Fibroblast of lung (primary cell): ENCODE data around the gene MITF. TPM values are rescaled to one million over a fixed set of nuclear protein-coding genes. Genes with fewer than 3 reads are reported as not detected.

Experiments used
- DNase-seq, 2 donors: peaks; one replicate each; pipeline versions ENCODE4 v3.0.0 to v3.0.0-alpha.2; 2010; ENCODE audit warnings: low read depth in 2 of 2
- H2AFZ ChIP-seq: 2 replicates; pipeline ENCODE4 v1.5.1; 2012; ENCODE audit warnings: low read length, control low read depth, inconsistent platforms
- H3K27ac ChIP-seq: 2 replicates; pipeline ENCODE4 v1.5.1; 2011; ENCODE audit warnings: low read length, control low read depth; ENCODE audit not compliant: insufficient read depth
- H3K27me3 ChIP-seq: 2 replicates; pipeline ENCODE4 v1.5.1; 2011; ENCODE audit warnings: mild to moderate bottlenecking, low read length; ENCODE audit not compliant: control insufficient read depth, insufficient read depth
- H3K36me3 ChIP-seq: 2 replicates; pipeline ENCODE4 v1.5.1; 2011; ENCODE audit warnings: low read length; ENCODE audit not compliant: control insufficient read depth, insufficient read depth
- H3K4me1 ChIP-seq: 2 replicates; pipeline ENCODE4 v1.5.1; 2011; ENCODE audit warnings: low read length; ENCODE audit not compliant: control insufficient read depth, insufficient read depth; ENCODE audit errors: extremely low read depth
- H3K4me2 ChIP-seq: 2 replicates; pipeline ENCODE4 v1.5.1; 2011; ENCODE audit warnings: low read length, control low read depth; ENCODE audit not compliant: insufficient read depth; ENCODE audit errors: extremely low read depth
- H3K4me3 ChIP-seq, 4 experiments: fragments of 200-600 bp in 1 of 4; sonication (generic) in 1 of 4; replicated peaks in 1 of 4; 2 replicates each; pipeline ENCODE4 v1.5.1; 2011 to 2016; ENCODE audit warnings: low read length in 4 of 4, low read depth in 3 of 4, mild to moderate bottlenecking in 3 of 4, control low read depth in 2 of 4, inconsistent platforms in 1 of 4, mixed read lengths in 1 of 4; ENCODE audit not compliant: insufficient read depth in 1 of 4; ENCODE audit errors: control extremely low read depth in 1 of 4
- H3K79me2 ChIP-seq: 2 replicates; pipeline ENCODE4 v1.5.1; 2012; ENCODE audit warnings: mild to moderate bottlenecking, low read length, inconsistent platforms; ENCODE audit not compliant: control insufficient read depth, insufficient read depth
- H3K9ac ChIP-seq: 2 replicates; pipeline ENCODE4 v1.5.1; 2011; ENCODE audit warnings: mild to moderate bottlenecking, low read length, control low read depth; ENCODE audit not compliant: insufficient read depth
- H3K9me3 ChIP-seq: 2 replicates; pipeline ENCODE4 v1.5.1; 2012; ENCODE audit warnings: low read depth, low read length; ENCODE audit not compliant: control insufficient read depth, insufficient read depth
- H4K20me1 ChIP-seq: 2 replicates; pipeline ENCODE4 v1.5.1; 2011; ENCODE audit warnings: low read length; ENCODE audit not compliant: control insufficient read depth, insufficient read depth; ENCODE audit errors: extremely low read depth
- CTCF ChIP-seq, 2 donors: IDR thresholded peaks in 1 of 2; conservative IDR thresholded peaks in 1 of 2; 1 replicate in 1 of 2; 2 replicates in 1 of 2; pipeline ENCODE4 v1.5.1; 2011 to 2012; ENCODE audit warnings: low read length in 2 of 2, control low read depth in 1 of 2, inconsistent platforms in 1 of 2, low read depth in 1 of 2, mild to moderate bottlenecking in 1 of 2
- EZH2 ChIP-seq: IDR thresholded peaks from 2 replicates; pipeline ENCODE4 v1.5.1; 2012; ENCODE audit warnings: low read length, control low read depth, mild to moderate bottlenecking; ENCODE audit errors: missing control alignments
- polyA plus RNA-seq, 2 donors: library from polyadenylated mRNA; depleted of rRNA in 1 of 2; stranded (reverse) in 1 of 2; unstranded in 1 of 2; fragments of >200 nt; gene quantifications; 2 replicates each; pipeline ENCODE4 v1.2.1, GENCODE V29; 2011 to 2012; ENCODE audit warnings: missing spikeins in 1 of 2
- total RNA-seq: library from RNA; depleted of rRNA; stranded (reverse); fragments of >200 nt; gene quantifications from 2 replicates; pipeline ENCODE4 v1.2.1, GENCODE V29; 2014

Gene MITF
- total and polyA plus RNA-seq, 2 donors (not counting 1 experiment from before 2014, with no cell fraction given) = 31.6 to 34.3 TPM

GRCh38 chr3:69944931-69945493 lies 205.7 kb downstream of the MITF start:
- Histone ChIP-seq H3K36me3 (no peaks in the 10 kb centered on the region), H4K20me1 (no peaks in the 10 kb centered on the region), H3K79me2 (no peaks in the 10 kb centered on the region), H3K4me1 (peaks cover 2% of the 10 kb centered on the region), H3K27me3 (no peaks in the 10 kb centered on the region), H3K4me3 (no peak overlapping the region), H3K9ac (no peak overlapping the region), H3K4me2 (no peak overlapping the region), H2AFZ (no peak overlapping the region), H3K27ac (no peak overlapping the region), H3K9me3 (no peaks in the 10 kb centered on the region)
- no peak for DNase-seq
- TF ChIP-seq CTCF (conservative IDR thresholded peaks at IDR 0.05 in 1 of 2, IDR thresholded peaks at IDR 0.05 in 1 of 2; ENCODE audit: low read depth in 1 of 2, low read length in 2 of 2) = no peak
- TF ChIP-seq EZH2 = no peak

- H3K27ac ChIP-seq = no peak overlapping the region
- H3K79me2 ChIP-seq = no peaks in the 10 kb centered on the region
- DNase-seq = peak; percentile 30 to 73
- H3K36me3 ChIP-seq = no peaks in the 10 kb centered on the region
- no peaks in the 10 kb centered on the region for H3K4me1 ChIP-seq
- H3K27me3 ChIP-seq = no peaks in the 10 kb centered on the region
- H3K9me3 ChIP-seq = no peaks in the 10 kb centered on the region
- peak overlapping the region; percentile 19 for H2AFZ ChIP-seq
- no peaks in the 10 kb centered on the region for H4K20me1 ChIP-seq
- no peak overlapping the region for H3K4me3 ChIP-seq
- H3K4me2 ChIP-seq = no peak overlapping the region
- no peak overlapping the region for H3K9ac ChIP-seq
- TF ChIP-seq CTCF (conservative IDR thresholded peaks at IDR 0.05 in 1 of 2, IDR thresholded peaks at IDR 0.05 in 1 of 2; ENCODE audit: low read depth in 1 of 2, low read length in 2 of 2) = peak; percentile 53 to 55
- no peak for TF ChIP-seq EZH2
Measured at GRCh38 chr3:69948246-69948862, 209.1 kb downstream of the MITF start.

GRCh38 chr3:69951616-69952015 lies 212.4 kb downstream of the MITF start:
- DNase-seq = peak in 1 of 2 donors; percentile 41

More at GRCh38 chr3:69951616-69952015, 212.4 kb downstream of the MITF start:
- no peak overlapping the region for H3K4me3 ChIP-seq
- H3K27ac ChIP-seq = no peak overlapping the region
- no peak overlapping the region for H3K4me2 ChIP-seq
- no peaks in the 10 kb centered on the region for H3K79me2 ChIP-seq
- H3K27me3 ChIP-seq = no peaks in the 10 kb centered on the region
- no peaks in the 10 kb centered on the region for H3K9me3 ChIP-seq
- no peak overlapping the region for H2AFZ ChIP-seq
- no peaks in the 10 kb centered on the region for H3K4me1 ChIP-seq
- TF ChIP-seq EZH2 (no peak), CTCF (conservative IDR thresholded peaks at IDR 0.05 in 1 of 2, IDR thresholded peaks at IDR 0.05 in 1 of 2; ENCODE audit: low read depth in 1 of 2, low read length in 2 of 2) (no peak)
- H4K20me1 ChIP-seq = no peaks in the 10 kb centered on the region
- H3K9ac ChIP-seq = no peak overlapping the region
- H3K36me3 ChIP-seq = no peaks in the 10 kb centered on the region
